PFSK-1 (cell line): ENCODE measurements around the gene TTYH2.

ENCODE experiments used
- FOXP2 ChIP-seq: optimal IDR thresholded peaks from 2 replicates; pipeline ENCODE3; 2011; ENCODE audit warnings: borderline replicate concordance, control low read depth, inconsistent platforms; ENCODE audit not compliant: insufficient read depth; ENCODE audit errors: extremely low read length, extremely low read depth
- POLR2AphosphoS5 ChIP-seq: IDR thresholded peaks from 2 replicates; pipeline ENCODE4 v1.6.1; 2012; ENCODE audit warnings: low read depth, mild to moderate bottlenecking, control low read depth, low read length, moderate library complexity
- SIN3A ChIP-seq: IDR thresholded peaks from 2 replicates; pipeline ENCODE4 v1.6.1; 2012; ENCODE audit warnings: mild to moderate bottlenecking, low read length, moderate library complexity, borderline replicate concordance; ENCODE audit not compliant: insufficient read depth
- TAF1 ChIP-seq: IDR thresholded peaks from 2 replicates; pipeline ENCODE4 v1.6.1; 2012; ENCODE audit warnings: low read length, control low read depth, borderline replicate concordance; ENCODE audit not compliant: insufficient read depth
- TF ChIP-seq, protein P1 (sequence below), 2 experiments: IDR thresholded peaks; 2 replicates each; pipeline versions ENCODE4 v1.6.1 to v1.8.0; 2011 to 2012; ENCODE audit warnings: low read depth in 2 of 2, low read length in 2 of 2, control low read depth in 1 of 2, inconsistent platforms in 1 of 2, mild to moderate bottlenecking in 1 of 2, moderate library complexity in 1 of 2; ENCODE audit not compliant: insufficient read depth in 1 of 2

GRCh38 chr17:74219576-74220133, 6.3 kb downstream of the TTYH2 start:
- TF ChIP-seq, protein P1, sequence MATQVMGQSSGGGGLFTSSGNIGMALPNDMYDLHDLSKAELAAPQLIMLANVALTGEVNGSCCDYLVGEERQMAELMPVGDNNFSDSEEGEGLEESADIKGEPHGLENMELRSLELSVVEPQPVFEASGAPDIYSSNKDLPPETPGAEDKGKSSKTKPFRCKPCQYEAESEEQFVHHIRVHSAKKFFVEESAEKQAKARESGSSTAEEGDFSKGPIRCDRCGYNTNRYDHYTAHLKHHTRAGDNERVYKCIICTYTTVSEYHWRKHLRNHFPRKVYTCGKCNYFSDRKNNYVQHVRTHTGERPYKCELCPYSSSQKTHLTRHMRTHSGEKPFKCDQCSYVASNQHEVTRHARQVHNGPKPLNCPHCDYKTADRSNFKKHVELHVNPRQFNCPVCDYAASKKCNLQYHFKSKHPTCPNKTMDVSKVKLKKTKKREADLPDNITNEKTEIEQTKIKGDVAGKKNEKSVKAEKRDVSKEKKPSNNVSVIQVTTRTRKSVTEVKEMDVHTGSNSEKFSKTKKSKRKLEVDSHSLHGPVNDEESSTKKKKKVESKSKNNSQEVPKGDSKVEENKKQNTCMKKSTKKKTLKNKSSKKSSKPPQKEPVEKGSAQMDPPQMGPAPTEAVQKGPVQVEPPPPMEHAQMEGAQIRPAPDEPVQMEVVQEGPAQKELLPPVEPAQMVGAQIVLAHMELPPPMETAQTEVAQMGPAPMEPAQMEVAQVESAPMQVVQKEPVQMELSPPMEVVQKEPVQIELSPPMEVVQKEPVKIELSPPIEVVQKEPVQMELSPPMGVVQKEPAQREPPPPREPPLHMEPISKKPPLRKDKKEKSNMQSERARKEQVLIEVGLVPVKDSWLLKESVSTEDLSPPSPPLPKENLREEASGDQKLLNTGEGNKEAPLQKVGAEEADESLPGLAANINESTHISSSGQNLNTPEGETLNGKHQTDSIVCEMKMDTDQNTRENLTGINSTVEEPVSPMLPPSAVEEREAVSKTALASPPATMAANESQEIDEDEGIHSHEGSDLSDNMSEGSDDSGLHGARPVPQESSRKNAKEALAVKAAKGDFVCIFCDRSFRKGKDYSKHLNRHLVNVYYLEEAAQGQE (IDR thresholded peaks at IDR 0.05; ENCODE audit: insufficient read depth in 1 of 2, low read depth in 2 of 2, low read length in 2 of 2), result no peak
- TF ChIP-seq POLR2AphosphoS5 (no peak), SIN3A (no peak), TAF1 (no peak), FOXP2 (no peak)
